Prostate gland (tissue), 2 donors: ENCODE data around the gene FUT3. TPM values are rescaled to one million over a fixed set of nuclear protein-coding genes. Genes with fewer than 3 reads are reported as not detected.

Experiments used
- DNase-seq: peaks from one replicate; pipeline ENCODE4 v3.0.0-alpha.2; 2019; ENCODE audit warnings: low spot score
- H3K27ac ChIP-seq, 2 donors: fragments of 200-600 bp; sonication (generic); 2 replicates each; pipeline ENCODE4 v1.5.1; 2017 to 2019
- H3K27me3 ChIP-seq: fragments of 200-600 bp; sonication (generic); replicated peaks from 2 replicates; pipeline ENCODE4 v1.5.1; 2019; ENCODE audit not compliant: insufficient read depth
- H3K36me3 ChIP-seq, 2 donors: fragments of 200-600 bp; sonication (generic); 1 replicate in 1 of 2; 2 replicates in 1 of 2; pipeline versions ENCODE4 v1.5.1 to v1.8.1; 2017 to 2019
- H3K4me1 ChIP-seq: fragments of 200-600 bp; sonication (generic); replicated peaks from 2 replicates; pipeline ENCODE4 v1.5.1; 2019
- H3K4me3 ChIP-seq, 2 donors: fragments of 200-600 bp; sonication (generic); 2 replicates each; pipeline ENCODE4 v1.5.1; 2017 to 2019
- H3K9me3 ChIP-seq: fragments of 200-600 bp; sonication (generic); 2 replicates; pipeline ENCODE4 v1.5.1; 2017
- POLR2A ChIP-seq: fragments of 450-650 bp; IDR thresholded peaks from one replicate; pipeline ENCODE4 v1.6.1; 2016; ENCODE audit warnings: antibody characterized with exemption, mild to moderate bottlenecking
- POLR2AphosphoS5 ChIP-seq: sonication (generic); formaldehyde crosslinking; IDR thresholded peaks from one replicate; pipeline ENCODE4 v1.6.1; 2017; ENCODE audit warnings: antibody characterized with exemption
- WGBS: methylation state at CpG from one replicate; pipeline ENCODE4 v1.1.5; 2018; 5-methylcytosine and 5-hydroxymethylcytosine counted together
- intact Hi-C: fragments of 100-400 bp; cut with DNase I; formaldehyde crosslinking; loops from one replicate; pipeline ENCODE4 v1.14.2; 2022
- total RNA-seq, 2 donors: library from RNA; depleted of rRNA; stranded (reverse); fragments of >200 nt; gene quantifications; one replicate each; pipeline ENCODE4 v1.1.0, GENCODE V29; 2016
- TF ChIP-seq, protein P1 (sequence below), 4 experiments: fragments of 200-600 bp in 2 of 4; fragments of 450-650 bp in 2 of 4; sonication (generic) in 2 of 4; IDR thresholded peaks; 1 replicate in 3 of 4; 2 replicates in 1 of 4; pipeline ENCODE4 v1.5.1; 2016 to 2019; ENCODE audit warnings: antibody characterized with exemption in 4 of 4, mild to moderate bottlenecking in 2 of 4, moderate library complexity in 2 of 4

Gene FUT3
- total RNA-seq, 2 donors from 2014 or later: 1.4 to 2.1 TPM

DNA sequence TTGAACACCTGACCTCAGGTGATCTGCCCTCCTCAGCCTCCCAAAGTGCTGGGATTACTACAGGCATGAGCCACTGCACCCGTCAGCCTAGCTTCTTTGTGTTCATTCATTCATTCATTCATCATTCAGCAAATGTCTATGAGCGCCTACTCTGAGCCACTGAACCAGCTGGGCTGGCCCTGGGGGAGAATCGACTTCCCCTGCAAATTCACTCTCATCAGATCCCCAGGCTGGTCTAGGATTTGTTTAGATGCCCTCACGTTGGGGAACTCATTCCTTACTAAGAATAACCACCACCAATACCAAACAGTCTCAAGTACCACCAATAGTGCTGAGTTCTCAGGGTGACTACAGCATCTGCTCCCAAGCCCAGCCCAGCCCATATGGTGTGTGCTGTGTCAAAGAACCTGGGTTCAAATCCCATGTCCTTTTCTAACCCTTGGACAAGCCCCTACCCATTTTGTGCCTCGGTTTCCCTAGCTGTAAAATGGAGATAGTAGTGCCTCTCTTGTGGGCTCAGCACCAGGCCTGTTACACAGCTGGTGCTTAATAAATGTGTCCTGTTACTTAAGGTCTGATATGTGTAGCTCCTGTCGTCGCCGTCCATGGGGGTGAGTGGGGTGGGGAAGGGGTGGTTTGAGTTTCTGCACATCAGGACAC, 29.6 kb downstream of the FUT3 start:
- DNase-seq: no peak
- intact Hi-C loops: no loop called here
- no peak for TF ChIP-seq POLR2AphosphoS5
- TF ChIP-seq, protein P1, sequence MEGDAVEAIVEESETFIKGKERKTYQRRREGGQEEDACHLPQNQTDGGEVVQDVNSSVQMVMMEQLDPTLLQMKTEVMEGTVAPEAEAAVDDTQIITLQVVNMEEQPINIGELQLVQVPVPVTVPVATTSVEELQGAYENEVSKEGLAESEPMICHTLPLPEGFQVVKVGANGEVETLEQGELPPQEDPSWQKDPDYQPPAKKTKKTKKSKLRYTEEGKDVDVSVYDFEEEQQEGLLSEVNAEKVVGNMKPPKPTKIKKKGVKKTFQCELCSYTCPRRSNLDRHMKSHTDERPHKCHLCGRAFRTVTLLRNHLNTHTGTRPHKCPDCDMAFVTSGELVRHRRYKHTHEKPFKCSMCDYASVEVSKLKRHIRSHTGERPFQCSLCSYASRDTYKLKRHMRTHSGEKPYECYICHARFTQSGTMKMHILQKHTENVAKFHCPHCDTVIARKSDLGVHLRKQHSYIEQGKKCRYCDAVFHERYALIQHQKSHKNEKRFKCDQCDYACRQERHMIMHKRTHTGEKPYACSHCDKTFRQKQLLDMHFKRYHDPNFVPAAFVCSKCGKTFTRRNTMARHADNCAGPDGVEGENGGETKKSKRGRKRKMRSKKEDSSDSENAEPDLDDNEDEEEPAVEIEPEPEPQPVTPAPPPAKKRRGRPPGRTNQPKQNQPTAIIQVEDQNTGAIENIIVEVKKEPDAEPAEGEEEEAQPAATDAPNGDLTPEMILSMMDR (IDR thresholded peaks at IDR 0.05): no peak
- TF ChIP-seq POLR2A: no peak

DNA sequence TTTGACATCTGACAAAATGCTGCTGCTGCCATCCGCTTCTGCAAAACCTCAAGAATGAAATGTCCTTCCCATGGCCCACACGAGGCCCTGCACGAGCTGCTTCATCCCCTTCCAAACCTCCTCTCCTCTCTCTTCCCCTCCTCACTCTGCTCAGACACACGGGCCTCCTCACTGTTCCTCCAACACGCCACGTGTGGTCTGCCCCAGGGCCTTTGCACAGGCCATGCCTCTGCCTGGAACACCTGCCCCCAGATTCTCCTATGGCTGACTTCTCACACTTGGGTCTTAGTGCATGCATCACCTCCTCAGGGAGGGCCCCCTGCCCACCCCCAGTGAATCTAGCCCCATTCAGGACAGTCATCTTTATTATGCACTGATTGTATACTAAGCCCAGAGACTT, 30.5 kb downstream of the FUT3 start:
- no peak for DNase-seq
- no peak overlapping the region for H3K4me3 ChIP-seq
- no peaks in the 10 kb centered on the region for H3K36me3 ChIP-seq
- 63% methylated on average over 6 of the region's 6 CpGs for WGBS
- H3K27ac ChIP-seq: no peak overlapping the region
- H3K27me3 ChIP-seq: no peaks in the 10 kb centered on the region
- intact Hi-C loops: no loop called here
- no peaks in the 10 kb centered on the region for H3K9me3 ChIP-seq
- no peaks in the 10 kb centered on the region for H3K4me1 ChIP-seq
- TF ChIP-seq POLR2AphosphoS5 (no peak), POLR2A (no peak)
- TF ChIP-seq, protein P1 (IDR thresholded peaks at IDR 0.05): no peak

More for the DNA sequence above, 29.6 kb downstream of the FUT3 start:
- WGBS: 48% methylated on average over 8 of the region's 8 CpGs
- Histone ChIP-seq H3K4me3 (no peak overlapping the region), H3K27me3 (no peaks in the 10 kb centered on the region), H3K4me1 (no peaks in the 10 kb centered on the region), H3K36me3 (no peaks in the 10 kb centered on the region), H3K27ac (no peak overlapping the region), H3K9me3 (no peaks in the 10 kb centered on the region)

DNA sequence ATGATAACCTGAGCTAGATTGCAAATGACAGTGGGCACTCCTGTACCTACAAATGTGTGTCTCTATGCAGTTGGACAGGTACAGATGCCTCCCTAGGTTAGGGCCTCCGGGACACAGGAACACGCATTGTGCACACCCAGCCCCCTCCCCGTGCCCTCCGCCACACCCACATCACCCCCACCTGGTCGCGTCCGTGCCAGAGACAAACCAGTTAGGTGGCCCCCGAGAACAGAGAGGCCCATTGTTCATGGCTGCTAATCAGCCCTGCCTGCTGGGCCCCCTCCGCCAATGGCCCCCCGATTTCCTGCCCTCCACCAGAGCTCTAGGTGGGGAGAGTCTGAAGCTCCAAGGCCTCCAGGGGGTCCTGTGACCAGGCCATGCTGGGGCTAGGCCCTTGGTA, 32.7 kb downstream of the FUT3 start:
- TF ChIP-seq, protein P1 (IDR thresholded peaks at IDR 0.05): no peak
- TF ChIP-seq POLR2A (no peak), POLR2AphosphoS5 (no peak)
- intact Hi-C loops: no loop called here
- 29% methylated on average over 10 of the region's 10 CpGs for WGBS
- H3K4me1 ChIP-seq: no peaks in the 10 kb centered on the region
- H3K4me3 ChIP-seq: no peak overlapping the region
- H3K36me3 ChIP-seq: no peaks in the 10 kb centered on the region
- H3K9me3 ChIP-seq: no peaks in the 10 kb centered on the region
- H3K27ac ChIP-seq: no peak overlapping the region
- DNase-seq: no peak
- H3K27me3 ChIP-seq: no peaks in the 10 kb centered on the region

DNA sequence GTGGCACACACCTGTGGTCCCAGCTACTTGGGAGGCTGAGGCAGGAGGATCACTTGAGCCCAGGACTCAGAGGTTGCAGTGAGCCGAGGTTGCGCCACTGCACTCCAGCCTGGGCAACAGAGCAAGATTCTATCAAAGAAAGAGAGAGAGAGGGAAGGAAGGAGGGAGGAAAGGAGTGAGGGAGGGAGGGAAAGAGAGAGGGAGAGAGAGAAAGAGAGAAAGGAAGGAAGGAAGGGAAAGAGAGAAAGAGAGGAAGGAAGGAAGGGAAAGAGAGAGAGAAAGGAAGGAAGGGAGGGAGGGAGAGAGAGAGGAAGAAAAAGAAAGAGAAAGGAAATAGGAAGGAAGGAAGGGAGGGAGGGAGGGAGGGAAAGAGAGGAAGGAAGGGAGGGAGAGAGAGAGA, 34.0 kb downstream of the FUT3 start:
- no peaks in the 10 kb centered on the region for H3K4me1 ChIP-seq
- no peak overlapping the region for H3K4me3 ChIP-seq
- no peak overlapping the region for H3K27ac ChIP-seq
- TF ChIP-seq POLR2AphosphoS5: no peak
- TF ChIP-seq POLR2A: no peak
- TF ChIP-seq, protein P1 (IDR thresholded peaks at IDR 0.05): no peak
- DNase-seq: no peak
- no peaks in the 10 kb centered on the region for H3K27me3 ChIP-seq
- intact Hi-C loops: no loop called here
- H3K9me3 ChIP-seq: no peaks in the 10 kb centered on the region
- WGBS: 89% methylated on average over 2 of the region's 2 CpGs
- no peaks in the 10 kb centered on the region for H3K36me3 ChIP-seq

GRCh38 chr19:5814852-5815246, 36.4 kb downstream of the FUT3 start:
- intact Hi-C loops: no loop called here
- 61% methylated on average over 11 of the region's 11 CpGs for WGBS
- no peak for DNase-seq
- no peaks in the 10 kb centered on the region for H3K36me3 ChIP-seq
- TF ChIP-seq, protein P1 (IDR thresholded peaks at IDR 0.05): no peak
- no peak for TF ChIP-seq POLR2AphosphoS5
- no peak for TF ChIP-seq POLR2A
- no peak overlapping the region for H3K4me3 ChIP-seq
- no peaks in the 10 kb centered on the region for H3K9me3 ChIP-seq
- H3K27me3 ChIP-seq: no peaks in the 10 kb centered on the region
- H3K27ac ChIP-seq: no peak overlapping the region
- no peaks in the 10 kb centered on the region for H3K4me1 ChIP-seq
